B cell (primary cell): ENCODE measurements around the gene MEPCE. TPM values are rescaled to one million over a fixed set of nuclear protein-coding genes. Genes with fewer than 3 reads are reported as not detected.

Source experiments
- ATAC-seq: fragments of 200-7000 bp; cut with Tn5 transposase; one replicate; pipeline ENCODE4 v1.10.0; 2021; ENCODE audit warnings: low read depth, mild to moderate bottlenecking, moderate number of reproducible peaks, moderate library complexity
- CTCF ChIA-PET: fragments of 350-600 bp; sonication (Branson Sonifier 250); formaldehyde crosslinking; loops from one replicate; lab custom pipeline; 2021; ENCODE audit warnings: antibody characterized with exemption, inconsistent platforms; lab: Charles Lee
- POLR2A ChIA-PET: fragments of 350-600 bp; sonication (Branson Sonifier 250); formaldehyde crosslinking; loops from one replicate; lab custom pipeline; 2021; ENCODE audit warnings: antibody characterized with exemption; lab: Charles Lee
- DNase-seq: peaks from one replicate; pipeline ENCODE4 v3.0.0; 2013
- H2AFZ ChIP-seq: 2 replicates; pipeline ENCODE4 v1.6.1; 2012; ENCODE audit warnings: mild to moderate bottlenecking, low read depth, low read length; ENCODE audit not compliant: insufficient read depth, poor library complexity, severe bottlenecking
- H3K27ac ChIP-seq, 2 donors: 1 replicate in 1 of 2; 2 replicates in 1 of 2; pipeline ENCODE4 v1.5.1; 2012 to 2013; ENCODE audit warnings: low read length in 2 of 2, mild to moderate bottlenecking in 2 of 2, moderate library complexity in 1 of 2
- H3K27me3 ChIP-seq, 4 experiments: fragments of 200-600 bp in 1 of 4; sonication (generic) in 1 of 4; replicated peaks in 1 of 4; 1 replicate in 2 of 4; 2 replicates in 2 of 4; pipeline versions ENCODE4 v1.6.1 to v1.7.0; 2013 to 2016; ENCODE audit warnings: low read length in 3 of 4, mild to moderate bottlenecking in 2 of 4, mixed read lengths in 1 of 4, moderate library complexity in 1 of 4; ENCODE audit not compliant: insufficient read depth in 4 of 4, control insufficient read depth in 3 of 4; ENCODE audit errors: control extremely low read depth in 1 of 4
- H3K36me3 ChIP-seq, 2 experiments: replicated peaks in 1 of 2; 1 replicate in 1 of 2; 2 replicates in 1 of 2; pipeline versions ENCODE4 v1.6.1 to v1.7.1; 2013; ENCODE audit warnings: low read length in 1 of 2; ENCODE audit not compliant: insufficient read depth in 2 of 2, control insufficient read depth in 1 of 2; ENCODE audit errors: control extremely low read depth in 1 of 2, extremely low read depth in 1 of 2
- H3K4me1 ChIP-seq, 2 donors: fragments of 200-600 bp in 1 of 2; sonication (generic) in 1 of 2; 1 replicate in 1 of 2; 2 replicates in 1 of 2; pipeline versions ENCODE4 v1.5.1 to v1.6.1; 2013 to 2017; ENCODE audit warnings: low read length in 2 of 2; ENCODE audit not compliant: control insufficient read depth in 2 of 2, insufficient read depth in 2 of 2
- H3K4me2 ChIP-seq: replicated peaks from 2 replicates; pipeline ENCODE3; 2012; ENCODE audit warnings: mild to moderate bottlenecking, low read depth, low read length; ENCODE audit not compliant: poor library complexity, severe bottlenecking
- H3K4me3 ChIP-seq, 5 experiments: fragments of 200-600 bp in 1 of 5; sonication (generic) in 1 of 5; 1 replicate in 3 of 5; 2 replicates in 2 of 5; pipeline versions ENCODE4 v1.5.1 to v1.7.0; 2011 to 2016; ENCODE audit warnings: low read length in 4 of 5, mild to moderate bottlenecking in 4 of 5, low read depth in 2 of 5, control low read depth in 1 of 5, moderate library complexity in 1 of 5; ENCODE audit not compliant: insufficient read depth in 1 of 5; ENCODE audit errors: control extremely low read depth in 1 of 5, extremely low read depth in 1 of 5
- H3K79me2 ChIP-seq: fragments of 200-600 bp; sonication (generic); one replicate; pipeline ENCODE4 v1.6.0; 2016; ENCODE audit warnings: low read length; ENCODE audit not compliant: control insufficient read depth, insufficient read depth
- H3K9ac ChIP-seq: fragments of 200-600 bp; sonication (generic); 2 replicates; pipeline ENCODE4 v1.6.1; 2017; ENCODE audit warnings: mild to moderate bottlenecking, low read length, moderate library complexity
- H3K9me3 ChIP-seq, 3 donors: one replicate each; pipeline versions ENCODE4 v1.6.1 to v1.7.1; 2013; ENCODE audit warnings: low read length in 2 of 3; ENCODE audit not compliant: control insufficient read depth in 2 of 3, insufficient read depth in 1 of 3; ENCODE audit errors: control extremely low read depth in 1 of 3
- H4K20me1 ChIP-seq: 2 replicates; pipeline ENCODE4 v1.6.0; 2012; ENCODE audit warnings: mild to moderate bottlenecking, low read length; ENCODE audit not compliant: insufficient read depth, control insufficient read depth, poor library complexity, severe bottlenecking
- H3K27ac Mint-ChIP-seq: one replicate; pipeline ENCODE4 v1.8.0; 2021; ENCODE audit warnings: mixed read lengths
- H3K27me3 Mint-ChIP-seq: one replicate; pipeline ENCODE4 v1.8.0; 2021; ENCODE audit warnings: mixed read lengths
- H3K4me1 Mint-ChIP-seq: one replicate; pipeline ENCODE4 v1.8.0; 2021; ENCODE audit warnings: mixed read lengths
- H3K4me3 Mint-ChIP-seq: one replicate; pipeline ENCODE4 v1.8.0; 2021; ENCODE audit warnings: mixed read lengths
- H3K9me3 Mint-ChIP-seq: one replicate; pipeline ENCODE4 v1.8.0; 2022; ENCODE audit warnings: mixed read lengths; ENCODE audit not compliant: insufficient read depth
- EZH2 ChIP-seq: IDR thresholded peaks from 2 replicates; pipeline ENCODE4 v1.6.1; 2012; ENCODE audit warnings: borderline replicate concordance, low read depth, mild to moderate bottlenecking, moderate library complexity, low read length; ENCODE audit not compliant: insufficient read depth, poor library complexity, severe bottlenecking
- WGBS: methylation state at CpG from one replicate; pipeline ENCODE4 v1.1.5; 2013; ENCODE audit warnings: missing lambda C conversion rate; ENCODE audit not compliant: insufficient coverage; 5-methylcytosine and 5-hydroxymethylcytosine counted together
- intact Hi-C: fragments of 100-400 bp; cut with micrococcal nuclease; formaldehyde crosslinking; loops from one replicate; pipeline ENCODE4 v1.10.0; 2022
- polyA plus RNA-seq: library from polyadenylated mRNA; depleted of rRNA; stranded (reverse); fragments of >200 nt; gene quantifications from 2 replicates; pipeline ENCODE4 v1.2.3, GENCODE V29; 2012
- total RNA-seq, 2 donors: library from RNA; stranded (reverse); fragments of 120-200 nt in 1 of 2; gene quantifications; 1 replicate in 1 of 2; 2 replicates in 1 of 2; pipeline versions ENCODE4 v1.2.3 to v1.2.4, GENCODE V29; 2013 to 2022
- TF ChIP-seq, protein P1 (sequence below): fragments of 200-600 bp; IDR thresholded peaks from one replicate; pipeline ENCODE4 v1.8.0; 2022; ENCODE audit warnings: antibody characterized with exemption, mild to moderate bottlenecking

Gene MEPCE
- total and polyA plus RNA-seq, 2 donors (not counting 1 experiment from before 2014, with no cell fraction given): 54.5 to 90.6 TPM

DNA sequence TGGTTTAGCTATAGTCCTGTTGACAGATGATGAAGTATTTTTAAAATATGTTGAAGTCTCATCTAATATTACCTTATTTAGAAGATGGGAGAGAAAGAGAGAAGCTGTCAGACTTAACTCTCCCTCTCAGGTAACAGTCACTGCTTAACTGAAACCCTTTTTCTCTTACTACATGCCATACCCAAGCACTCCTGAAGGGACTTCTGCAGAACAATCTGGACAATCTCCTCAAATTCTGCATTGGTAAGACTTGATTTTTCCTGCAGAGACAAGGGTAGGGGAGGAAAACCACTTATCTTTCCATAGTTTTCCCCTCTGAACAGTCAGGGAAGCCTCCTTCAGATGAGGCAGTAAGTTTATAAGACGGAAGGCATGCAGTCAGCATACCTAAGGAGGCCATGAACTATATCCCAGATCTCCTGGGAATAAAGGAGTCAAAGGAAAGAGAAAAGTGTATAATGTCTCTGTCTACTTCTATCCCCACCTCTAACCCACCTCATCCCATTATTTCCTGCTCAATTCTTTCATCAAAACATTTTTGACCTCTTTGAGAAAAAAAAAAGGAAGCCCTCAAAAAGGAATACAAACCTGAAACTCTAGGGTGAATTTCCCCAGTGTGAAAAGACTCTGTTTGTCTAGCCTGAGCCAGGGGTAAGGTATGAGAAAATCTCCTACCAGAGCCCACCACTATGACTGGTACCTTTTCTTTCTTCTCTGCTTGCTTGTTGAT lies 10.5 kb upstream of the MEPCE start:
- H3K4me1 Mint-ChIP-seq: peaks cover 5% of the 10 kb centered on the region
- no peak overlapping the region for H3K9ac ChIP-seq
- no peaks in the 10 kb centered on the region for H3K9me3 Mint-ChIP-seq
- H4K20me1 ChIP-seq: no peaks in the 10 kb centered on the region
- WGBS: no CpG with 5 or more reads among the region's 1 CpG
- no peaks in the 10 kb centered on the region for H3K79me2 ChIP-seq
- no peaks in the 10 kb centered on the region for H3K27me3 ChIP-seq
- H3K4me2 ChIP-seq: no peak overlapping the region
- H3K4me3 ChIP-seq: no peak overlapping the region
- ATAC-seq (no peak), DNase-seq (no peak)
- H3K27me3 Mint-ChIP-seq: no peaks in the 10 kb centered on the region
- H3K27ac ChIP-seq: no peak overlapping the region
- H3K27ac Mint-ChIP-seq: no peak overlapping the region
- no peaks in the 10 kb centered on the region for H3K4me1 ChIP-seq
- TF ChIP-seq, protein P1, sequence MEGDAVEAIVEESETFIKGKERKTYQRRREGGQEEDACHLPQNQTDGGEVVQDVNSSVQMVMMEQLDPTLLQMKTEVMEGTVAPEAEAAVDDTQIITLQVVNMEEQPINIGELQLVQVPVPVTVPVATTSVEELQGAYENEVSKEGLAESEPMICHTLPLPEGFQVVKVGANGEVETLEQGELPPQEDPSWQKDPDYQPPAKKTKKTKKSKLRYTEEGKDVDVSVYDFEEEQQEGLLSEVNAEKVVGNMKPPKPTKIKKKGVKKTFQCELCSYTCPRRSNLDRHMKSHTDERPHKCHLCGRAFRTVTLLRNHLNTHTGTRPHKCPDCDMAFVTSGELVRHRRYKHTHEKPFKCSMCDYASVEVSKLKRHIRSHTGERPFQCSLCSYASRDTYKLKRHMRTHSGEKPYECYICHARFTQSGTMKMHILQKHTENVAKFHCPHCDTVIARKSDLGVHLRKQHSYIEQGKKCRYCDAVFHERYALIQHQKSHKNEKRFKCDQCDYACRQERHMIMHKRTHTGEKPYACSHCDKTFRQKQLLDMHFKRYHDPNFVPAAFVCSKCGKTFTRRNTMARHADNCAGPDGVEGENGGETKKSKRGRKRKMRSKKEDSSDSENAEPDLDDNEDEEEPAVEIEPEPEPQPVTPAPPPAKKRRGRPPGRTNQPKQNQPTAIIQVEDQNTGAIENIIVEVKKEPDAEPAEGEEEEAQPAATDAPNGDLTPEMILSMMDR: no peak
- no peak for TF ChIP-seq EZH2
- H3K36me3 ChIP-seq: peaks cover under 1 to 1% of the 10 kb centered on the region in 2 experiments
- no peak overlapping the region for H3K4me3 Mint-ChIP-seq
- H3K9me3 ChIP-seq: no peaks in the 10 kb centered on the region
- CTCF ChIA-PET: interaction anchor here (0.7 to 0.9 kb wide), 3 partner anchors 11 to 863 kb away, joined by 3 read pairs; no protein-coding TSS in a partner anchor
- POLR2A ChIA-PET: interaction anchor here (0.7 to 1.0 kb wide), 2 partner anchors 10 to 1523 kb away, joined by 3 read pairs; partner anchors contain the start of gene MEPCE
- intact Hi-C loops: no loop called here
- no peak overlapping the region for H2AFZ ChIP-seq

DNA sequence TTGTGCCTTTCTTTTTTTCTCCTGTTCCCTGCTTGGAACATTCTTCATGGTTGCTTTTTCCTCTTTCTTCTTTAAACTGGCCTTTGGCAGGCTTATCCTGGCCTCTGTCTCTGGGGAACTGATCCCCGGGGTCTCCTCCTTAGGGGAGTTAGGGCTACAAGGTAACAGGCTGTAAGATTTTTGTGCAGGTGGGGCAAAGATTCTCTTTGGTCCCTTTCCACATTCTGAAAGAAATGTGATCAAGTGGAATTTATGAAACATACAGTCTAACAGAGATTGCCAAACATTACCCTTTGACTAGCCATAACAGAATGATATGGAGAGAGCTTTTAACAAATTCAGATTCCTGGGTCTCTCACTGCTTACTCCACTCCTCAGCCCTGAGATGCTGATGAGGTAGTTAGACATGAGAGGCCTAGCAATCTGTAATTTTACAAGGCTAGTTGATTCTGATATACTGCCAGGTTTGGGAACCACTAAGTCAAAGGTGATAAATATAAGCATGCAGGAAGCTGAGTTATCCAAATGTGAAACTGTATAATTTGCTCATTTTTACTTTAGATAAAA lies 9.9 kb upstream of the MEPCE start:
- peaks cover 5% of the 10 kb centered on the region for H3K4me1 Mint-ChIP-seq
- no peak overlapping the region for H2AFZ ChIP-seq
- no peaks in the 10 kb centered on the region for H3K79me2 ChIP-seq
- no peak overlapping the region for H3K4me3 ChIP-seq
- H3K27ac ChIP-seq: no peak overlapping the region
- intact Hi-C loops: no loop called here
- H3K4me1 ChIP-seq: no peaks in the 10 kb centered on the region
- ATAC-seq (no peak), DNase-seq (no peak)
- H3K4me3 Mint-ChIP-seq: no peak overlapping the region
- no peaks in the 10 kb centered on the region for H4K20me1 ChIP-seq
- CTCF ChIA-PET: interaction anchor here (0.9 to 2.2 kb wide), 3 partner anchors 8 to 16 kb away, joined by 3 to 5 read pairs (median 3); no protein-coding TSS in a partner anchor
- no CpG with 5 or more reads among the region's 1 CpG for WGBS
- H3K27me3 Mint-ChIP-seq: no peaks in the 10 kb centered on the region
- TF ChIP-seq, protein P1: no peak
- no peak for TF ChIP-seq EZH2
- H3K9me3 ChIP-seq: no peaks in the 10 kb centered on the region
- no peaks in the 10 kb centered on the region for H3K9me3 Mint-ChIP-seq
- peak overlapping the region; percentile 22 for H3K27ac Mint-ChIP-seq
- H3K36me3 ChIP-seq: peaks cover 1 to 3% of the 10 kb centered on the region in 2 experiments
- no peaks in the 10 kb centered on the region for H3K27me3 ChIP-seq
- H3K9ac ChIP-seq: no peak overlapping the region
- no peak overlapping the region for H3K4me2 ChIP-seq
- POLR2A ChIA-PET: interaction anchor here (1.0 kb wide), 1 partner anchor 10 kb away, joined by 3 read pairs; the partner anchor contains the start of gene MEPCE
